ENCODE results near the gene NELFA.

- TF ChIP-seq ZNF564 (CRISPR knock-in tag; IDR thresholded peaks at IDR 0.05) (no peak), EZH2 (conservative IDR thresholded peaks at IDR 0.05; ENCODE audit: low read depth, low read length) (no peak), ZNF354B (CRISPR knock-in tag; IDR thresholded peaks at IDR 0.05) (no peak), HOXA7 (CRISPR knock-in tag; IDR thresholded peaks at IDR 0.05) (no peak), DPF2 (CRISPR knock-in tag; IDR thresholded peaks at IDR 0.05; ENCODE audit: borderline replicate concordance, low read depth) (no peak), MXD4 (CRISPR knock-in tag; IDR thresholded peaks at IDR 0.05) (no peak), CTCF (CRISPR knock-in tag; IDR thresholded peaks at IDR 0.05) (no peak), MAFK (conservative IDR thresholded peaks at IDR 0.05 in 1 of 2, IDR thresholded peaks at IDR 0.05 in 1 of 2; ENCODE audit: low read length in 2 of 2) (no peak), ZBTB43 (CRISPR knock-in tag; conservative IDR thresholded peaks at IDR 0.05) (no peak), ETV6 (CRISPR knock-in tag; conservative IDR thresholded peaks at IDR 0.05) (no peak)
- TF ChIP-seq, protein P1, sequence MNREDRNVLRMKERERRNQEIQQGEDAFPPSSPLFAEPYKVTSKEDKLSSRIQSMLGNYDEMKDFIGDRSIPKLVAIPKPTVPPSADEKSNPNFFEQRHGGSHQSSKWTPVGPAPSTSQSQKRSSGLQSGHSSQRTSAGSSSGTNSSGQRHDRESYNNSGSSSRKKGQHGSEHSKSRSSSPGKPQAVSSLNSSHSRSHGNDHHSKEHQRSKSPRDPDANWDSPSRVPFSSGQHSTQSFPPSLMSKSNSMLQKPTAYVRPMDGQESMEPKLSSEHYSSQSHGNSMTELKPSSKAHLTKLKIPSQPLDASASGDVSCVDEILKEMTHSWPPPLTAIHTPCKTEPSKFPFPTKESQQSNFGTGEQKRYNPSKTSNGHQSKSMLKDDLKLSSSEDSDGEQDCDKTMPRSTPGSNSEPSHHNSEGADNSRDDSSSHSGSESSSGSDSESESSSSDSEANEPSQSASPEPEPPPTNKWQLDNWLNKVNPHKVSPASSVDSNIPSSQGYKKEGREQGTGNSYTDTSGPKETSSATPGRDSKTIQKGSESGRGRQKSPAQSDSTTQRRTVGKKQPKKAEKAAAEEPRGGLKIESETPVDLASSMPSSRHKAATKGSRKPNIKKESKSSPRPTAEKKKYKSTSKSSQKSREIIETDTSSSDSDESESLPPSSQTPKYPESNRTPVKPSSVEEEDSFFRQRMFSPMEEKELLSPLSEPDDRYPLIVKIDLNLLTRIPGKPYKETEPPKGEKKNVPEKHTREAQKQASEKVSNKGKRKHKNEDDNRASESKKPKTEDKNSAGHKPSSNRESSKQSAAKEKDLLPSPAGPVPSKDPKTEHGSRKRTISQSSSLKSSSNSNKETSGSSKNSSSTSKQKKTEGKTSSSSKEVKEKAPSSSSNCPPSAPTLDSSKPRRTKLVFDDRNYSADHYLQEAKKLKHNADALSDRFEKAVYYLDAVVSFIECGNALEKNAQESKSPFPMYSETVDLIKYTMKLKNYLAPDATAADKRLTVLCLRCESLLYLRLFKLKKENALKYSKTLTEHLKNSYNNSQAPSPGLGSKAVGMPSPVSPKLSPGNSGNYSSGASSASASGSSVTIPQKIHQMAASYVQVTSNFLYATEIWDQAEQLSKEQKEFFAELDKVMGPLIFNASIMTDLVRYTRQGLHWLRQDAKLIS (CRISPR knock-in tag; IDR thresholded peaks at IDR 0.05) = no peak
Measured at GRCh38 chr4:1983053-1983845, 25.5 kb downstream of the NELFA start.
